ENCODE measurements around the gene DPM3.
"Not testable (repeated sequence)": the region's sequence is repeated elsewhere in the genome, so short reads cannot be mapped to it uniquely, and the experiment has no call there.

Gene DPM3

GRCh38 chr1:155120253-155120652 is 20.1 kb downstream of the DPM3 start:
- TF ChIP-seq ZNF202 (tag by site-specific recombination; IDR thresholded peaks at IDR 0.05; ENCODE audit: borderline replicate concordance), result no peak
- TF ChIP-seq FEZF1 (tag by site-specific recombination; IDR thresholded peaks at IDR 0.05), result no peak
- TF ChIP-seq ZNF521 (tag by site-specific recombination; IDR thresholded peaks at IDR 0.05), result no peak
- no peak for TF ChIP-seq ZNF571 (tag by site-specific recombination; IDR thresholded peaks at IDR 0.05)
- no peak for TF ChIP-seq ZNF121 (tag by site-specific recombination; IDR thresholded peaks at IDR 0.05)
- TF ChIP-seq ZNF394 (tag by site-specific recombination; IDR thresholded peaks at IDR 0.05; ENCODE audit: borderline replicate concordance), result no peak
- TF ChIP-seq ZNF23 (tag by site-specific recombination; IDR thresholded peaks at IDR 0.05; ENCODE audit: borderline replicate concordance), result no peak
- TF ChIP-seq ZSCAN16 (tag by site-specific recombination; IDR thresholded peaks at IDR 0.05), result no peak
- no peak for TF ChIP-seq ZBTB6 (tag by site-specific recombination; IDR thresholded peaks at IDR 0.05)
- no peak for TF ChIP-seq ZNF16 (tag by site-specific recombination; IDR thresholded peaks at IDR 0.05; ENCODE audit: low read depth)
- POLR2A ChIA-PET, result no interaction called here
- H3K9me3 ChIP-seq (ENCODE audit: control insufficient read depth, insufficient read depth, low read depth, low read length), result no peaks in the 10 kb centered on the region
- no peaks in the 10 kb centered on the region for H3K4me1 ChIP-seq (ENCODE audit: control insufficient read depth, insufficient read depth, low read length)
- CTCF ChIA-PET, result interaction anchor here (1.4 to 4.2 kb wide), 2 partner anchors 29 to 35 kb away, joined by 7 to 30 read pairs; no protein-coding TSS in a partner anchor
- no peak overlapping the region for H3K27ac ChIP-seq (ENCODE audit: extremely low read depth, low read depth, low read length)
- H3K36me3 ChIP-seq (ENCODE audit: control insufficient read depth in 2 of 2, insufficient read depth in 1 of 2, low read length in 2 of 2), result no peaks in the 10 kb centered on the region
- no peak overlapping the region for H3K4me3 ChIP-seq (ENCODE audit: low read depth, low read length)

DNA sequence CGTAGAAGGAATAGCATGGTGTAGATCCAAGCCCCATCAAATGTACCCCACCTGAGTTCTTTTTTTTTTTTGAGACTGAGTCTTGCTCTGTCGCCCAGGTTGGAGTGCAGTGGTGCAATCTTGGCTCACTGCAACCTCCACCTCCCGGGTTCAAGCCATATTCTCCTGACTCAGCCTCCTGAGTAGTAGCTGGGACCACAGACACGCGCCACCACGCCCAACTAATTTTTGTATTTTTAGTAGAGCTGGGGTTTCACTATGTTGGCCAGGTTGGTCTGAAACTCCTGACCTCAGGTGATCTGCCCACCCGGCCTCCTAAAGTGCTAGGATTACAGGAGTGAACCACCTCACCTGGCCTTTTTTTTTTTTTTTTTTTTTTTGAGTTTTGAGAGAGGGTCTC is 22.2 kb downstream of the DPM3 start:
- H3K27ac ChIP-seq (ENCODE audit: extremely low read depth, low read depth, low read length); POLR2A ChIA-PET; H3K9me3 ChIP-seq (ENCODE audit: control insufficient read depth, insufficient read depth, low read depth, low read length); H3K4me3 ChIP-seq (ENCODE audit: low read depth, low read length); CTCF ChIA-PET; H3K4me1 ChIP-seq (ENCODE audit: control insufficient read depth, insufficient read depth, low read length); H3K36me3 ChIP-seq (ENCODE audit: control insufficient read depth in 2 of 2, insufficient read depth in 1 of 2, low read length in 2 of 2): not testable (repeated sequence)

GRCh38 chr1:155117610-155118009 is 22.7 kb downstream of the DPM3 start:
- CTCF ChIA-PET, result interaction anchor here (0.6 kb wide), 1 partner anchor 35 kb away, joined by 3 read pairs; no protein-coding TSS in a partner anchor
- no peak overlapping the region for H3K4me3 ChIP-seq (ENCODE audit: low read depth, low read length)
- TF ChIP-seq, protein P1, sequence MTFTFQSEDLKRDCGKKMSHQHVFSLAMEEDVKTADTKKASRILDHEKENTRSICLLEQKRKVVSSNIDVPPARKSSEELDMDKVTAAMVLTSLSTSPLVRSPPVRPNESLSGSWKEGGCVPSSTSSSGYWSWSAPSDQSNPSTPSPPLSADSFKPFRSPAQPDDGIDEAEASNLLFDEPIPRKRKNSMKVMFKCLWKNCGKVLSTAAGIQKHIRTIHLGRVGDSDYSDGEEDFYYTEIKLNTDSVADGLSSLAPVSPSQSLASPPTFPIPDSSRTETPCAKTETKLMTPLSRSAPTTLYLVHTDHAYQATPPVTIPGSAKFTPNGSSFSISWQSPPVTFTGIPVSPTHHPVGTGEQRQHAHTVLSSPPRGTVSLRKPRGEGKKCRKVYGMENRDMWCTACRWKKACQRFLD (tag by site-specific recombination; IDR thresholded peaks at IDR 0.05), result no peak
- no peak for TF ChIP-seq ZNF654 (tag by site-specific recombination; IDR thresholded peaks at IDR 0.05; ENCODE audit: low read depth)
- TF ChIP-seq ZXDB (tag by site-specific recombination; IDR thresholded peaks at IDR 0.05), result no peak
- TF ChIP-seq ZBTB20 (tag by site-specific recombination; IDR thresholded peaks at IDR 0.05), result no peak
- no peak for TF ChIP-seq ZBTB48 (tag by site-specific recombination; IDR thresholded peaks at IDR 0.05)
- TF ChIP-seq ATF2 (tag by site-specific recombination; IDR thresholded peaks at IDR 0.05; ENCODE audit: low read depth), result no peak
- TF ChIP-seq SP7 (tag by site-specific recombination; IDR thresholded peaks at IDR 0.05), result no peak
- no peak for TF ChIP-seq SP2 (tag by site-specific recombination; IDR thresholded peaks at IDR 0.05)

More at GRCh38 chr1:155117610-155118009, 22.7 kb downstream of the DPM3 start:
- POLR2A ChIA-PET, result interaction anchor here (0.7 kb wide), 1 partner anchor 11 kb away, joined by 3 read pairs; no protein-coding TSS in a partner anchor
- H3K9me3 ChIP-seq (ENCODE audit: control insufficient read depth, insufficient read depth, low read depth, low read length), result no peaks in the 10 kb centered on the region
- no peaks in the 10 kb centered on the region for H3K4me1 ChIP-seq (ENCODE audit: control insufficient read depth, insufficient read depth, low read length)
- no peaks in the 10 kb centered on the region for H3K36me3 ChIP-seq (ENCODE audit: control insufficient read depth in 2 of 2, insufficient read depth in 1 of 2, low read length in 2 of 2)
- H3K27ac ChIP-seq (ENCODE audit: extremely low read depth, low read depth, low read length), result no peak overlapping the region
